K562 (cell line): ENCODE results near the gene ZSWIM1. TPM values are rescaled to one million over a fixed set of nuclear protein-coding genes. Genes with fewer than 3 reads are reported as not detected.

Source experiments
- BRF1 ChIP-seq: IDR thresholded peaks from 3 replicates; pipeline ENCODE4 v1.6.1; 2011; ENCODE audit warnings: borderline replicate concordance, mild to moderate bottlenecking; ENCODE audit not compliant: insufficient read length; ENCODE audit errors: extremely low read depth
- CEBPB ChIP-seq: fragments of 450-650 bp; IDR thresholded peaks from 2 replicates; pipeline ENCODE4 v1.6.1; 2016; ENCODE audit warnings: missing genetic modification characterization, missing compliant biosample characterization
- CREB3 ChIP-seq: fragments of 450-650 bp; conservative IDR thresholded peaks from 2 replicates; pipeline ENCODE4 v1.6.1; 2016; ENCODE audit warnings: missing genetic modification characterization, low read depth, mild to moderate bottlenecking, missing compliant biosample characterization, moderate library complexity
- CREM ChIP-seq: IDR thresholded peaks from 2 replicates; pipeline ENCODE4 v1.6.1; 2014; ENCODE audit warnings: antibody characterized with exemption, low read depth
- CXXC5 ChIP-seq: fragments of 250-450 bp; sonication (Bioruptor Pico); IDR thresholded peaks from 2 replicates; pipeline ENCODE4 v1.8.0; 2022; ENCODE audit warnings: inconsistent platforms, mild to moderate bottlenecking, moderate library complexity
- FOXP1 ChIP-seq: sonication (generic); formaldehyde crosslinking; IDR thresholded peaks from 2 replicates; pipeline ENCODE4 v1.8.0; 2022; ENCODE audit warnings: mild to moderate bottlenecking, missing genetic modification reagents
- GATA2 ChIP-seq: sonication (generic); formaldehyde crosslinking; IDR thresholded peaks from 2 replicates; pipeline ENCODE4 v1.4.0; 2020; ENCODE audit warnings: mild to moderate bottlenecking, missing genetic modification reagents
- HIVEP1 ChIP-seq: fragments of 250-450 bp; sonication (Bioruptor Pico); IDR thresholded peaks from 2 replicates; pipeline ENCODE4 v1.4.0; 2020; ENCODE audit warnings: mild to moderate bottlenecking
- HMGXB4 ChIP-seq: sonication (generic); formaldehyde crosslinking; IDR thresholded peaks from 2 replicates; pipeline ENCODE4 v1.8.1; 2023; ENCODE audit warnings: mild to moderate bottlenecking, missing genetic modification reagents
- KDM5B ChIP-seq: fragments of 200-600 bp; sonication (generic); IDR thresholded peaks from 2 replicates; pipeline ENCODE4 v1.6.1; 2012; ENCODE audit warnings: low read depth, mild to moderate bottlenecking, moderate library complexity, low read length, control low read depth, inconsistent platforms; ENCODE audit not compliant: insufficient replicate concordance
- MEF2A ChIP-seq: IDR thresholded peaks from 2 replicates; pipeline ENCODE4 v1.6.1; 2011; ENCODE audit warnings: low read depth, mild to moderate bottlenecking, low read length, moderate library complexity; ENCODE audit not compliant: control insufficient read depth
- MYBL2 ChIP-seq, 2 experiments: fragments of 450-650 bp in 1 of 2; sonication (generic) in 1 of 2; formaldehyde crosslinking in 1 of 2; IDR thresholded peaks; 2 replicates each; pipeline versions ENCODE4 v1.6.1 to v1.8.1; 2017 to 2022; ENCODE audit warnings: borderline replicate concordance in 1 of 2, inconsistent platforms in 1 of 2, low read depth in 1 of 2, mild to moderate bottlenecking in 1 of 2, missing genetic modification reagents in 1 of 2, moderate library complexity in 1 of 2
- RBM25 ChIP-seq: fragments of 200-400 bp; formaldehyde crosslinking; IDR thresholded peaks from 2 replicates; pipeline ENCODE4 v1.6.1; 2018; ENCODE audit warnings: low read length, low read depth, moderate library complexity; ENCODE audit not compliant: severe bottlenecking
- SMAD4 ChIP-seq: fragments of 250-450 bp; sonication (Bioruptor Pico); conservative IDR thresholded peaks from 2 replicates; pipeline ENCODE4 v1.8.0; 2021; ENCODE audit warnings: inconsistent platforms, mild to moderate bottlenecking, moderate library complexity
- WHSC1 ChIP-seq: IDR thresholded peaks from one replicate; pipeline ENCODE4 v1.6.1; 2012; ENCODE audit warnings: low read length, control low read depth, inconsistent platforms
- ZBTB17 ChIP-seq: fragments of 450-650 bp; formaldehyde crosslinking; IDR thresholded peaks from 2 replicates; pipeline ENCODE4 v1.4.0; 2020; ENCODE audit warnings: mild to moderate bottlenecking
- polyA plus RNA-seq, 8 experiments: library from polyadenylated mRNA; depleted of rRNA in 4 of 8; stranded (reverse) in 5 of 8; unstranded in 3 of 8; fragments of >200 nt; fragmentation: Nextera tagmentation in 2 of 8; fragmentation: Illumina TruSeq in 1 of 8; extraction: Ambion mirVana in 2 of 8; extraction: Trizol in 1 of 8; gene quantifications; 2 replicates each; pipeline versions ENCODE4 v1.2.1 to v1.2.3, GENCODE V29; 2011 to 2014; ENCODE audit warnings: inconsistent platforms in 1 of 8, missing spikeins in 1 of 8
- total RNA-seq, 7 experiments: library from RNA; depleted of rRNA in 6 of 7; stranded (reverse); fragments of >200 nt in 6 of 7; fragmentation: Illumina TruSeq in 2 of 7; extraction: Trizol in 2 of 7; gene quantifications; 2 replicates each; pipeline versions ENCODE4 v1.2.1 to v1.2.3, GENCODE V29; 2011 to 2021; ENCODE audit warnings: low replicate concordance in 1 of 7
- TF ChIP-seq, protein P1 (sequence below), 3 experiments: IDR thresholded peaks in 2 of 3; conservative IDR thresholded peaks in 1 of 3; 2 replicates each; pipeline ENCODE4 v1.5.1; 2011 to 2012; ENCODE audit warnings: low read length in 3 of 3, mild to moderate bottlenecking in 3 of 3, control low read depth in 2 of 3, improper control_type of control experiment in 1 of 3, inconsistent platforms in 1 of 3, low read depth in 1 of 3, mixed read lengths in 1 of 3, moderate library complexity in 1 of 3; ENCODE audit not compliant: insufficient read depth in 2 of 3
- TF ChIP-seq, protein P2 (sequence below): fragments of 450-650 bp; IDR thresholded peaks from 2 replicates; pipeline ENCODE4 v1.6.1; 2018; ENCODE audit warnings: mild to moderate bottlenecking, low read depth; ENCODE audit not compliant: partially characterized antibody

Gene ZSWIM1
- total and polyA plus RNA-seq, 9 of the 15 experiments (the other 6 are each of a cell fraction or from before 2014, with no cell fraction given): 2.5 to 15.6 (median 9.5) TPM

DNA sequence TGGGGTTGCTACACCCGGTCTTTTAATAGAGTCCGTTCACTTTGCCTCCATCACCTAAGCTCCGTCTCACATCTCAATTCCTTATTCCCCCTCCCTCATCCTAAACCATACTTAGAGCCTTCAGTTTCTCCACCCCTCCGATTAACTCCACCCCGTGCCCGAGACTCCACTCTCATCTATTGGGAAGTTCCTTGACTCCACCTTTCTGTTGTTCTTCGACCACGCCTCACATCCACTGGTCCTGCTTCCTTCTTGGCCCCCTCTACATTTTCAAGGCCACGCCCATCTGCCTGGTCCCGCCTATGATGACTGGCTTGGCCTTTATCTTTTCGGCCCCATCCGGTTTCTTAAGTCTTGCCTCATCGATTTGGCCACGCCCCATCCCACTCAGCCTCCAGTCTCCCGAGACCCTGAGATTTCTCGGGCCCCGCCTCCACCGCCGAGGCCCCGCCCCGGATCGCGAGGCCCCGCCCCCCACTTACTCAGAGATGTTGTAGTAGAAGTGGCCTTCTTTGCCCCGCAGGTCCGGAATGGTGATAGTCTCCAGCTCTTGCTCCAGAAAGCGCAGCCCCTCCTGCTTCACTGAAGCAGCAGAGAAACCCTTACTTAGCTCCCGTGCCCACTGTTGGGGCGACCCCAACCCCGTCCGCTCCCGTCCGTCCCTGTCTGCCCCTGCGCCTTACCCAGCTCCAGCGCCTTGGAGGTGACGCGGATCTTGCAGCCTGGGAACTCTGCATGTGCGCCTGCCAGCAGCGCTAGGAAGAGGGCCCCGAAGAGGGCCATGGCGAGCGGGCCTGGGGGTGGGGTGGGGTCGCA lies 29.9 kb downstream of the ZSWIM1 start (continued):
- TF ChIP-seq CREB3 (tag) (no peak), ZBTB17 (CRISPR knock-in tag) (no peak), BRF1 (no peak), FOXP1 (CRISPR knock-in tag) (no peak), WHSC1 (no peak), CREM (peak; percentile 33; the same call in 1 of the 2 replicates), CXXC5 (no peak; the same call in 1 of the 2 replicates), CEBPB (tag) (peak; percentile 99), HMGXB4 (CRISPR knock-in tag) (no peak), RBM25 (no peak), SMAD4 (CRISPR knock-in tag) (peak; percentile 59; the same call in 1 of the 2 replicates), MEF2A (no peak), GATA2 (no peak), MYBL2 (IDR thresholded peaks at IDR 0.05; ENCODE audit: low read depth) (no peak), MYBL2 (CRISPR knock-in tag; IDR thresholded peaks at IDR 0.05; ENCODE audit: borderline replicate concordance) (no peak), HIVEP1 (no peak), KDM5B (peak; percentile 67)
- TF ChIP-seq, protein P1, sequence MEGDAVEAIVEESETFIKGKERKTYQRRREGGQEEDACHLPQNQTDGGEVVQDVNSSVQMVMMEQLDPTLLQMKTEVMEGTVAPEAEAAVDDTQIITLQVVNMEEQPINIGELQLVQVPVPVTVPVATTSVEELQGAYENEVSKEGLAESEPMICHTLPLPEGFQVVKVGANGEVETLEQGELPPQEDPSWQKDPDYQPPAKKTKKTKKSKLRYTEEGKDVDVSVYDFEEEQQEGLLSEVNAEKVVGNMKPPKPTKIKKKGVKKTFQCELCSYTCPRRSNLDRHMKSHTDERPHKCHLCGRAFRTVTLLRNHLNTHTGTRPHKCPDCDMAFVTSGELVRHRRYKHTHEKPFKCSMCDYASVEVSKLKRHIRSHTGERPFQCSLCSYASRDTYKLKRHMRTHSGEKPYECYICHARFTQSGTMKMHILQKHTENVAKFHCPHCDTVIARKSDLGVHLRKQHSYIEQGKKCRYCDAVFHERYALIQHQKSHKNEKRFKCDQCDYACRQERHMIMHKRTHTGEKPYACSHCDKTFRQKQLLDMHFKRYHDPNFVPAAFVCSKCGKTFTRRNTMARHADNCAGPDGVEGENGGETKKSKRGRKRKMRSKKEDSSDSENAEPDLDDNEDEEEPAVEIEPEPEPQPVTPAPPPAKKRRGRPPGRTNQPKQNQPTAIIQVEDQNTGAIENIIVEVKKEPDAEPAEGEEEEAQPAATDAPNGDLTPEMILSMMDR (IDR thresholded peaks at IDR 0.05 in 2 of 3, conservative IDR thresholded peaks at IDR 0.05 in 1 of 3; ENCODE audit: insufficient read depth in 2 of 3, low read depth in 1 of 3, low read length in 3 of 3): no peak
- TF ChIP-seq, protein P2, sequence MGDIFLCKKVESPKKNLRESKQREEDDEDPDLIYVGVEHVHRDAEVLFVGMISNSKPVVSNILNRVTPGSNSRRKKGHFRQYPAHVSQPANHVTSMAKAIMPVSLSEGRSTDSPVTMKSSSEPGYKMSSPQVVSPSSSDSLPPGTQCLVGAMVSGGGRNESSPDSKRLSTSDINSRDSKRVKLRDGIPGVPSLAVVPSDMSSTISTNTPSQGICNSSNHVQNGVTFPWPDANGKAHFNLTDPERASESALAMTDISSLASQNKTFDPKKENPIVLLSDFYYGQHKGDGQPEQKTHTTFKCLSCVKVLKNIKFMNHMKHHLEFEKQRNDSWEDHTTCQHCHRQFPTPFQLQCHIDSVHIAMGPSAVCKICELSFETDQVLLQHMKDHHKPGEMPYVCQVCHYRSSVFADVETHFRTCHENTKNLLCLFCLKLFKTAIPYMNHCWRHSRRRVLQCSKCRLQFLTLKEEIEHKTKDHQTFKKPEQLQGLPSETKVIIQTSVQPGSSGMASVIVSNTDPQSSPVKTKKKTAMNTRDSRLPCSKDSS: no peak
